ENCODE measurements around the gene TFF3.

TFF3 gene

DNA sequence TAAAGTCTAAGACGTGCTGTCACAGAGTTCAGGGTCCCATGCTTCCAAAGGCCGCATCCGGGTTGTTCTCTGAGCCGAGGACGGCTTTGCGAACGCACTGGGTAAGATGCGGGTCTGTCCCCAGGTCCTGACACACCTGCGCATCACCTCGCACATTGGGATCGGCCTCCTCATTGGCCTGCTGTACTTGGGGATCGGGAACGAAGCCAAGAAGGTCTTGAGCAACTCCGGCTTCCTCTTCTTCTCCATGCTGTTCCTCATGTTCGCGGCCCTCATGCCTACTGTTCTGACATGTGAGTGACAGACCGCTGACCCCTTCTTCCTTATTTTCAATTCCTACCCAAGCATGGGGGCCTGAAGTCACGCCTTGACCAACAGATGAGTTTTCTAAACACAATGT is 25.3 kb downstream of the TFF3 start:
- no peak for DNase-seq (ENCODE audit: low spot score)

DNA sequence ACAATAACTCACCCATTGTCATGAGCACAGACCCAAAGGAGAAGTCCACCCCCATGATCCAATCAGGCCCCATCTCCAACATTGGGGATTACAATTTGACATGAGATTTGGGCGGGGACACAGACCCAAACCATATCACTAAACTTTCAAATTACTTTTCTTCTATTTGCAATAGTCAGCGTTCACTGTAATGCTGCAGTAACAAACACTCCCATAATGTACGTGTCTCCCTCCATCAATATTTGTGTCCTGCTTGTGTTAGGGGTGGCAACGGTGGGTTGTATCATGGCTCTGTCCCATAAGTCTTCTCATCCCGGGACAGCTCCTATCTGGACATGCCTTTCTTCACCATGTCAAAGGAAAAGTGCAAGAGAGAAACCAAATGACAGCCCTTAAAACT is 26.2 kb downstream of the TFF3 start:
- DNase-seq (ENCODE audit: low spot score) = no peak

DNA sequence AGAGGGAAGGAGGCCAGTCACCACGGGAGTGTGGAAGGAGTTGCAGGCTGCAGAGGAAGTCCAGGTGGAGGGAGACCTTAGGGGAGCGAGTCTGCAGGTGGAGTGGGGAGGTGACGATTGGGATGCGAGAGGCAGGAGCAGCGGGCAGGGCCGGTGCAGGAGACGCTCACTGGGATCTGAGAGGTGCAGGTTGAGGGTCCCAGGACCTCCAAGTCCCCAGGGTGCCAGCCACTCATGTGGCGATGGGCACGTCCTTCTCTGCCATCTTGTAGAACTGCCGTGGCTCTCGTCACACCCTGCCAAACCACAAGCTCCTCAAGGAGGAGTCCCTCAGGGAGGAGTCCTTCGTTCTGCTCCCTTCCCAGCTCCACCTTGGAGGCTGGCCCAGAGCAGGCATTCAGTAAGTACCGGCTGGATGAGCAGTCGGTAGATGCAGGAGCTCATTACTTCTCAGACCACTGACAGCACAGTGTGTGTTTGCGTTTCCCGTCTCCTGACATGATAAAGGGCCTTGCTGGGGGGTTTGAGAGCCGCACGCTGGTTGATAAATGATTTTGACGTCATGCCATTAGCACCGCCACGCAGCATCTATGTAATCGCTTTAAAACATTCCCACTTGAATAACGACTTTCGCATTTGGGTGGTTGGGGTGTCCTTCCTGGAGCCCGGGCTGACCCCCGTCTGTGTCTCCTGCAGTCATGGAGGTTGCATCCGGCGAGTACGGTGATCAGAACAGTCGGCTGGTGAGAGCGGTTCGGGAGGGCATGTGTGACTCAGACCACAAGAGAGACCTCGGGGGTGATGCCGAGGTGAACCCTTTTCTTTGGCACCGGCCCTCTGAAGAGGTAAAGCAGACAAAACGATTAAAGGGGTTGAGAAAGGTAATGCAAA is 27.8 kb downstream of the TFF3 start:
- DNase-seq (ENCODE audit: low spot score) = no peak

DNA sequence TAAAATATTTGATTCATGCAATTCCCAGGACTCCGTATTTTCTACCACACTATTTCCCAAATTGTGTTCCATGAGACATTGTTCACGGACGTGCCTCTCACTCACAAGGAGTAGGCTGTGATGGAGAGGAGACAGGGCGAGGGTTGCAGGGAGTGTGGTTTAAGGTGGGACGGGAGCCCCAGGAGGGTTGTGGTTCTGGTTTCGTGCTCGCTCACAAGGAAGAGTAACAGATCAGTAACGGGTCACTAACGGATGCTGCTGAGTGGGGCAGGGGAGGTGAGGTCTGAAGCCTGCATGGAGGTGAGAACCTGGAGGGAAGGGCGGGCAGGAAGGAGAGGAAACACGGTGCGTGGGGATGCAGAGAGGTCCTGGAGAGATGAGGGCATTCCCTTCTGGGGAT is 28.8 kb downstream of the TFF3 start:
- no peak for DNase-seq (ENCODE audit: low spot score)

DNA sequence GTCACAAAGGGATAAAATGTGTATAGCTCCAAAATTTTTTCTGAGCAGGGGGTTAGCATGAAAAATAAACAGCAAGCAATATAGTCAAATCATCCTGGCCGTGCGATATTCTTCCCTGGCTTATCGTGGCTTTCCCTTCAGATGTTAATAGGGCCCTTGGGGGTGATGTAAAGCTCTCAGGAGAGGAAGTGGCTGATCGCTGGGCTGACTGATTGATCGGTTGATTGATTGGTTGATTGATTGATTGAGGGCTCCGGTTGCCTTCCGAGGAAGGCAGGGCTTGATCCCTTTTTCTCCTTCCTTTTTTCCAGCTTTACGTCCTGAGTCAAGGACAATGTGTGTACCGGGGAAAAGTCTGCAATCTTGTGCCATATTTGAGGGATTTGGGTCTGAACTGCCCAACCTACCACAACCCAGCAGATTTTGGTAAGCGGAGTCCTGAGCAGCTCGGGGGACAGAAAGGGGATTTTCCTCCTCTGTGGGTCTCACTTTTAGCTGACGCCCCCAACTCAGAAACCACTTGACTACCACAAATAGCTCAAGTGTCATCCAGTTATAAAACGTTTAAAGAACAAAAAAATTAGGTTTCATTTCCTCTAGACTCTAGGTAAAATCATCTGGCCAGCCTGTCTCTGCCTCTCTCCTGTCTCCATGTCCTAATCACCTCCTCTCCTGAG is 29.5 kb downstream of the TFF3 start:
- no peak for DNase-seq (ENCODE audit: low spot score)

DNA sequence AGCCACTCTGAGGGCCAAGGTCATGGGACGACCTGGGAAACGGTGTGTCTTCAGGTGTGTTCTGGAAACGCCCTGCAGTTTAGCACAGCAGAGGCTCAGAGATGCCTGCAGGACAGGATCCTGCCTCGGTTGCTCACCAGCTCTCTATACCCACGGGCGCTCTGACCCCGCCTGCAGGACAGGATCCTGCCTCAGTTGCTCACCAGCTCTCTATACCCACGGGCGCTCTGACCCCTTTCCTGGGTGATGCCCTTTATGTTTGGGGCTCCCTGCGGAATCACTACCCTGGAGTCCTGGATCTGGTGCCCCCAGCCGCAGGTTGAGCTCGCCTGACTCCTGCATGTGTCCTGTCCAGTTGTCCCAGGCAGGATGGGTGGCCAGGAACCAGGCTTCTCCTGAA is 32.5 kb downstream of the TFF3 start:
- DNase-seq (ENCODE audit: low spot score) = no peak

DNA sequence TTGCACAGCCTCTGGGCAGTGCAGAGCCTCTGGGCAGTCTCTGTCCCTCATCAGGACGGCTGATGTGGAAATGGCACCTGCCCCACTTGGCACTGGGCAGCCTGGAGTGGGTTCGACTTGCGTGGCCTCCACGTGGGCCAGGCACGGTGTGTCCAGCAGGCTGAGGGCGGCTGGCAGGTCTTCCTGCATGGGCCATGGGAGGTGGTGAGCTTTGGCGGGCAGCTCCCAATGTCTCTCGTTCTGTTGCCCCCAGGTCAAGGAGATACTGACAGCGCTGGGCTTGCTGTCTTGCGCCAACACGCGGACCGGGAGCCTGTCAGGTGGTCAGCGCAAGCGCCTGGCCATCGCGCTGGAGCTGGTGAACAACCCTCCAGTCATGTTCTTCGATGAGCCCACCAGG is 33.2 kb downstream of the TFF3 start:
- DNase-seq (ENCODE audit: low spot score) = no peak

DNA sequence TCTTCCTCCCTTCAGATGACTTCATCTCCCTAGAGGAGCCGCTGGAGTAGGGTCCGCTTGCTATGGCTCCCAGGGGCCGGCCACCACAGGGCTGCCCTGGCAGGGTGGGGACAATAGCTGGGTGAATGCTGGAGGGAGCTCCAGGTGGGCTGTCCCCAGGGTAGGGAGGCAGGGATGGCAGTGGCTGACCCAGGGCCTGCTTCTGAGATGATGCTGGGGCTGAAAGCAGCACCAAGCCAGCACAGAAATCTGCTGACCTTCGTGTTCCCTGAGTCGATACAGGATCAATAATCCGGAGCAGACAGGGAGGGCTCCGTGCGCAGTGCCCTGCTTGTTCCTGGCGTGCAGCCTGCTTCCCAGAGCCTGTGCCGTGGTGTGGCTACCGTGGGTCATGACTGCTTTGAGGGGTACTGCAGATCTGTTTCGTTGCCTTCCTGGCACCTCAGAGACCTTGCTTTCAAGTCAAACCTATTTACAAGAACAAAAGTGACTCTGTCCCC is 34.0 kb downstream of the TFF3 start:
- DNase-seq (ENCODE audit: low spot score) = no peak

DNA sequence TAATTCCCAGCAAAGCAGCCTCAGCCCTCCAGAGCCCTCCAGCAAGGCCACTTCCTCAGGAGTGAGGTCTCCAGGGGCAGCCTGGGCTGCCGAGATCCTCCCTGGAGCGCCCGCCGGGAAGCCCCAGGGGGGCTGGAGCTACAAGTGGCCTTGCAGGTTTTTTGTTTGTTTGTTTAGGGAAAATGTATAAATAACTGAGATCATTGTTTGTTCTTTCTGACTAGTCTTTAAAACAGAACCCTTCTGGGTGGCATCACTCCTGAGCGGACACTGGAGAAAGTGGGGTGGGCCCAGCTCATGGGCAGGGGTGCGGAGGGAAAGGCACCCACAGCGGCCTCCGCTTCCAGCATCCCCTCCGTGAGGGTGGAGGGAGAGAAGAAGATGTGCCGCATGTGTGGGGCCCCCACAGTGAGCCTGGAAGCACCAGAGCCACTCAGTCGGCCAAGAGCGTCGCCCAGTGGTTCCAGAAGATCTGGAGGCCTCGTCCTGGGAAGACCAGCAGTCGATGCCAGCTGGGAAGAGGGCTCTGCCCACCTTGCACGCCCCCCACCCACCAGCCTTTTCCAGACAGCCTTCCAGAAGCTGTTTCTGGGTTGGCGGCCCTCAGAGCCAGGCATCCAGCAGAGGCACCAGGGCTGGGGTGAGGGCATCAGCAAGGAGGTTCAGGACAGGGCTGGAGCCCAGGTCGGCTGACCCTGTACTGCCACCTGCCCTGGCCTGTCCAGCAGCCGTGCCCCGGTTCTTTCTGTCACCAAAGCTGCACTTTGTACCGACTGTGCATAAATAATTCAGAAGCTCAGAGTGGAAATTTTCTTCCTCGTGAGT is 34.6 kb downstream of the TFF3 start:
- DNase-seq (ENCODE audit: low spot score) = no peak

DNA sequence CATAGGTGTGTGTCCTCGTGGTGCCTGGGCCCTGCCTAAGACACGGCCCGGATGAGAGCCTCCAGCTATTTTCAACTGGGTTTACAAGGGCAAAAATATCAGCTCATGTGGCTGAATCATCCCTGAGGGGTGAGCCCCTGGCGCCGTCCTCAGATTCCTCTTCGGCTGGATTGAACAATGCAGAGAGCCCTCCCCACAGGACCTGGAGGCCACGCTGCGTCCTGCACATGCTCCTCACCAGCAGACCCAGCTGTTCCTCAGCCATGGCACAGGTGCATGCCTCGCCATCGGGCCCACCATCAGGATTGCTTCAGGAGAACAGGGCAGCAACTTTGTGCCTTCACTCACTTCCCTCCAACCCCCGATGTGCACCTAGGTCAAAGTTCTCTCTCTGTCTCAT is 35.3 kb downstream of the TFF3 start:
- DNase-seq (ENCODE audit: low spot score) = no peak

DNA sequence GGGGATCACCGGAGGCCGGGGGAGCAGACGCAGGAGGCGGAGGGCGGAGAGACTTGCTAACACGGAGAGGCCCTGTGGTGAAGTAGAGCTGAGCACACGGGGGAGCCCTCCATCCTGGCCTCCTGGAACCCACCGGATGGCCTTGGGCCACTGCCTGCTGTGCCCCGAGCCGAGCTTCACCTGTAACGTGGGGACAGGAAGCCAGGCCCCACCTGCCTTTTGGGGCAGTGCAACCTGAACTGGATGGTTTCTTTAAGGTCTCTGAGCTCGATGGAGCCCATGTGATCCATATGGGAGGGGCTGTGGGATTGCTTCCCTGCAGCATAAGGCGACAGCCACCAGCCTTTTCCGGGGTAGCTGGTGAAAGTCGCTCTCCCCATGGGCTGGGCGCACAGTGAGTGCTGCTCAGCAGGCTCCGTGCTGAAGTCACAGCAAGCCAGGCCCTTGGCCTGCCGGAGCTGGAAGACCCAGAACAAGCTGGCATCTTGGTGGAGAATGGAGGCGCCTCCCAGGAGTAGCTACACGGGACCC is 35.8 kb downstream of the TFF3 start:
- DNase-seq (ENCODE audit: low spot score) = no peak

DNA sequence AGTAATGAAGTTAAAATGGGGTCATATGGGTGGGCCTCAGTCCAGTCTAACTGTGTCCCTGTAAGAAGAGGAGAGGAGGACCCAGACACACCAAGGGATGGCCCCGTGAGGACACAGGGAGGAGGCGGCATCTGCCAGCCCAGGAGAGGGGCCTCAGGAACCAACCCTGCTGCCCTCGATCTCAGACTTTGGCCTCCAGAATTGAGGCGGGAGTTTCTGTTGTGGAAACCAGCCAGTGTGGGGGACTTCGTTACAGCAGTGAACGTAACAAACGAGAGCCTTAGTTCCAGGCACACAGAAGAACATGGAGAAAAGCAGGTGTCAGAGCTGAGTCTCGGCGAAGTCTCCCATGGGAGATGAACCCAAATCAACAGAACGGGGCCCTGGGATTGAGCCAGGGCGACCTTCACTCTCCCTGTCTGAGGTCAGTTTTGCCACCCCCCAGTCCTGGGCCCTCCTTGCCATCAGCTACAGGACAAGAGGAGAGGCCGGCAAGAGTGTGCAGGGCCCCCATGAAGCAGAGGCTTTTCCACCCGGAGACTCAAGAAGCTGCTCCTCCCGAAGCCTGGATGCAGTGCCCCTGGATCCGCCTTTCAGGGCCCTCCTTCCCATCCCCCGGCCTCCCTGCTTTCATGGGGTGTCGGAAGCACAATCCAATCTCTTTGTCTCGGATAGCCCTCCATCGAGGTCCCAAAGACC is 36.6 kb downstream of the TFF3 start:
- DNase-seq (ENCODE audit: low spot score) = no peak

DNA sequence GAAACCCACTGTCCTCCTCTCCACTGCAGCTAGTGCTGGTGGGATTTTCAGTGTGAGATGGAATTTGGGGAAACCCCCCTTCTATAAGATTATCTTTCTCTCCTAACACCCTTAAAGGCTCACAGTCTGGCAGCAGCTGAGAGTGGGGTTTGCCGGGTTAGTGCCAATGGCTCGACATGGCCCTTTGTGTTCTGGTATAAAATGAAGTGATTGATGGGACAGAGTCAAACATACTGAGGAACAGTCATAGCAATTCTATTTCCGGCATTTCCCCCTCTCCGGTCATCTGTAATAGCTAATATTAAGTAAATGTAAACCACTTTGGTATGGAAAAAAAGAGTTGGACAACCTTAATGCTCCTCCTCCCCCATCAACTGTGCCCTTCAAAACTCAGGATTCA is 37.6 kb downstream of the TFF3 start:
- DNase-seq (ENCODE audit: low spot score) = no peak

DNA sequence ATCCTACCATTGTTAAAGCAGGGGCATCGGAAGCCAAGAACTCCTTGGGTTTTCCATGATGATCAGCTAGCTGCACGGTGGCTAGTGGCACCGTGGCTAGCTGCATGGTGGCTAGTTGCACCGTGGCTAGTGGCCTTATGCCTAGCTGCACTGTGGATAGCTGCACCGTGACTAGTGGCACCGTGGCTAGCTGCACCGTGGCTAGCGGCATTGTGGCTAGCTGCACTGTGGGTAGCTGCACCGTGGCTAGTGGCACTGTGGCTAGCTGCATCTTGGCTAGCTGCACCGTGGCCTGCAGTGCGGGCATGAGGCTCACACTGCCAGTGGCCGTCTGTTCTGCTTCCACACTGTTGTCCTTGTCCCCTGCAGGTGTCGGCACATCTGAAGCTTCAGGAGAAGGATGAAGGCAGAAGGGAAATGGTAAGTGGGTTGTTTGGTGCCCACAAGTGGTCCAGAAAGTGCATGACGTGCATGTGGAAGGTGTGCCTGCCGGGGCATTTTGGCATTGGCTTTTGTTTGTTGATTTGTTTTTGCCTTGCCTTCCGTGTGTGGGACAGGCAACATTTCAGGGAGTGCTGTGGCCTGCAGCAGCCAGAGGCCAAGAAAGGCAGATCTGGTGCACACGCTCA is 38.6 kb downstream of the TFF3 start:
- no peak for DNase-seq (ENCODE audit: low spot score)

DNA sequence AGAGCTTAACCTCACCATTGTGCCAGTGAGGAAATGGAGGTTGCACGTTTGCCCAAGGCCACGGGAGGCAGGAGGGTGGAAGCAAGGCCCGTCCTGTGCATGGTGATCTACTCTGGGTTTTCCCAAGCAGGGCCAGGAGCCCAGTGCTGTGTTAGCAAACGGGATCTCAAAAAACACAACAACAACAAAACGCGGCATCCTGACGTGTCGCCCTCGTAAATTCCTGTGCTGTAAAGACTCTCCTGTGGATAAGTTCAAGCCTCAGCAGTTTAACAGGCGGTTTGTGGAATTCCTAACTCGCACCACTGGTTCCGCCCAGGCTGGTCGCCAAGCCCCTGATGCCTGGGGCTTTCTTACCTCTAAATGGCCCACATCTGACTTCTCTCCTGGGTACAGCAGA is 39.1 kb downstream of the TFF3 start:
- no peak for DNase-seq (ENCODE audit: low spot score)

DNA sequence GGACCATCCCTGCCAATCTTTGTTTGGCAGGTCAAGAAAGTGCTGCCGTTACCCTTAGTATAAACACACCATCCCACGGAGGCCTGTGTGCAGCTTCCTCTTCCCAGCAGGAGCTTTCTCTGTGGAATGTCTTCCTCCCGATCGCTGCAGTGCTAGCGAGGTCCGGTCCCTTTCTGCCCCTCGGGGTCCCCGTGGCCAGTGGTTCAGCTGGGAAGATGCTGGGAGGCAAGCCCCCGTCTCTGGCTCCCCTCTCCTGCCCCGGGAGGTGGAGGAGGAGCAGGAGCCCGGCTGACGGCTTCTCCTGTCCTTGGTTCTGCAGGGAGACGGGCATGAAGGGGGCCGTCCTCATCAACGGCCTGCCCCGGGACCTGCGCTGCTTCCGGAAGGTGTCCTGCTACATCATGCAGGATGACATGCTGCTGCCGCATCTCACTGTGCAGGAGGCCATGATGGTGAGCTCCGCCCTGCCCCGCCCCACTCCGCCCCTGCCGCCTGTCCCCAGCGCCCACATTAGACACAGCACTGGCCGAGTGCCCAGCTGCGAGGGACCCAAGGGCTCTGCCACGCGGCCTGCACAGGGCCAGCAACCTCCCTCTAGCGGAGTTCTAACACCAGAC is 42.1 kb downstream of the TFF3 start:
- DNase-seq (ENCODE audit: low spot score) = no peak

DNA sequence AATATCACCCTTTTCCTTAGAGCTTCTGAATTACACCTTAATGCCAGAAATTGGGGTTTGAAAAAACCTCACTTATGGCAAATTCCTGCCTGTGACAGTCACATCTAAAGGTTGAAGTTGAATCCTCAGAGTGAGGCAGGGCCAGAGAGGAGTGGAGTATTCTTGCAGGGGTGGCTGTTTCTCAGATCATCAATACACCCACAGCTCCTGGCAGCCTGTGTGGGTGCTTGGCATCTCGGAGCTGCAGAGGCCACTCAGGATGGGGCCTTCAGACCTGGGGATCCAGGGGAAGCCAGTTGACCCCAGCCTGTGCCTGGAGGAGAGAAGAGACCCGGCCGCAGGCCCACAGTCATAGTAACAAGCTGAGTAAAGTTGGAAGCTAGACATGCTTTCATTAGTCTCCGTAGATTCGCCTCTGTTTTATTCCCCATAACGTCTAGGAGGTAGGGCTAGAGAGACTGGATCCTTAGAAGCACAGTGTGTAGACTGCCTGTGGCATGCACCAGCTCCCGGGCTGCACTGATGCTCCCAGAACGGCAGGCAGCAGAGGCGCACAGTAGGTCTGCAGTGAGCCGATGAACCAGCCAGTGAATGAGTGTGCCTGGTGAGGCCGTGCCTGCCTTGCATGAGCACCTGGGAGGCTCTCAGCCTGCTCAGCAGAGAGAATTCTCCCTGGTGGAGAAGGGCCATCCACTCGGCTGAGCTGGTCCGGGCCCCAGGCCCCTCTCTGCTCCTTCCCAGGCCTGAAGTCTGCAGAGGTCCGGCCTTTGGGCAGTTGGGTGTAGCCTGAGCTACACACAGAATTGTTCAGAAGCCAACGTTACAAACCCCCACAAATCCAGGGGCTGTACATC is 42.9 kb downstream of the TFF3 start:
- no peak for DNase-seq (ENCODE audit: low spot score)

DNA sequence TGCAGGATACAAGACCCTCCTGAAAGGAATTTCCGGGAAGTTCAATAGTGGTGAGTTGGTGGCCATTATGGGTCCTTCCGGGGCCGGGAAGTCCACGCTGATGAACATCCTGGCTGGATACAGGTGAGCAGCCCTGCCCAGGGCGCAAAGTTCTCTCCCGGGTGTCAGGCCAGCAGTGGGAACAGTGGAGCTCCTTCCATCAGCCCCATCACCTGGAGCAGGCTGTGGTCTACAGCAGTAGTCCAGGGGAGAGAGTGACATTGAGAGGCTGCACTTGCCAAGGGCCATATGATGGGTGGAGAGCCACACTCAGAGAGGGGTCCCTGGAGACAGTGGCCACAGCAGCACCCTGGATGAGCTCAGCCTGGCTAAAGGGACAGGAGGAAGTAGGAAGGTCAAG is 44.1 kb downstream of the TFF3 start:
- DNase-seq (ENCODE audit: low spot score) = no peak

DNA sequence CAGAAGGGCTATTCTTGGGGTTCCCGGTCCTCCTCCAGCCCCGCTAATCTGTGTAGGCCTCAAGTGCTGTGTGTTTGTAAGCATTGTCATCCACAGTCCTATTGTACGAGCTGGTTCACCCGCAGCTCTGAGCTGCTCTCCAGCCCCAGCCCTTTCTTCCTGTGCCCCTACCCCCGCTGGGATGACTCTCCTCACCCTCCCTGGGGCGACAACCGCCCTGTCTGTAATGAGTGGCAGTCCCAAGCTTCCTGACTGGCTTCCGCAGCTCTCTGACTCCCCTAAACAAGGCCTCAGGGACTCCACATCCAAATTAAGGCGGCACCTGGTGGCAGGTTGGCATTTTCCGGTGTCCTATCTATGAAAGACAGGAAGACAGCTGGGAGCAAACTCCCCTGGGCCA is 45.8 kb downstream of the TFF3 start:
- DNase-seq (ENCODE audit: low spot score) = no peak

Measured in HuH-7.5 (cell line).